HEK293 (cell line): ENCODE data around the gene HDHD2.

ENCODE experiments used
- CTCF ChIA-PET: fragments of 350-600 bp; formaldehyde crosslinking; extraction: SDS; loops from one replicate; lab custom pipeline; 2021; ENCODE audit warnings: antibody characterized with exemption; lab: Yijun Ruan, JAX
- POLR2A ChIA-PET: fragments of 300-600 bp; formaldehyde crosslinking; extraction: SDS; loops from one replicate; lab custom pipeline; 2020; ENCODE audit warnings: antibody characterized with exemption, inconsistent platforms; lab: Yijun Ruan, JAX
- H3K27ac ChIP-seq: fragments of 200-500 bp; sonication (Bioruptor generic); 2 replicates; pipeline ENCODE4 v1.5.1; 2014; ENCODE audit warnings: low read depth, low read length, control low read depth, inconsistent platforms; ENCODE audit errors: extremely low read depth
- H3K36me3 ChIP-seq, 2 experiments: fragments of 200-500 bp in 1 of 2; sonication (Bioruptor generic) in 1 of 2; 1 replicate in 1 of 2; 2 replicates in 1 of 2; pipeline ENCODE4 v1.5.1; 2014 to 2017; ENCODE audit warnings: inconsistent platforms in 2 of 2, low read length in 2 of 2; ENCODE audit not compliant: control insufficient read depth in 2 of 2, insufficient read depth in 1 of 2
- H3K4me1 ChIP-seq: fragments of 200-500 bp; sonication (Bioruptor generic); 2 replicates; pipeline ENCODE4 v1.5.1; 2014; ENCODE audit warnings: mild to moderate bottlenecking, low read length, inconsistent platforms; ENCODE audit not compliant: control insufficient read depth, insufficient read depth
- H3K4me3 ChIP-seq: 2 replicates; pipeline ENCODE4 v1.5.1; 2011; ENCODE audit warnings: low read depth, mild to moderate bottlenecking, control low read depth, low read length, moderate library complexity
- H3K9me3 ChIP-seq: fragments of 200-500 bp; sonication (Bioruptor generic); 2 replicates; pipeline ENCODE4 v1.5.1; 2014; ENCODE audit warnings: low read depth, low read length, inconsistent platforms; ENCODE audit not compliant: control insufficient read depth, insufficient read depth
- REPIN1 ChIP-seq: fragments of 450-650 bp; formaldehyde crosslinking; IDR thresholded peaks from 2 replicates; pipeline ENCODE4 v1.5.1; 2017; ENCODE audit warnings: missing biosample characterization, missing genetic modification characterization, low read depth
- ZBTB48 ChIP-seq: fragments of 450-650 bp; formaldehyde crosslinking; IDR thresholded peaks from 2 replicates; pipeline ENCODE4 v1.5.1; 2016; ENCODE audit warnings: missing biosample characterization, missing genetic modification characterization
- ZIC2 ChIP-seq: fragments of 450-650 bp; formaldehyde crosslinking; IDR thresholded peaks from 2 replicates; pipeline ENCODE4 v1.5.1; 2016; ENCODE audit warnings: missing biosample characterization, missing genetic modification characterization
- ZNF132 ChIP-seq: fragments of 450-650 bp; formaldehyde crosslinking; IDR thresholded peaks from 2 replicates; pipeline ENCODE4 v1.5.1; 2017; ENCODE audit warnings: missing biosample characterization, missing genetic modification characterization, borderline replicate concordance
- ZNF157 ChIP-seq: fragments of 450-650 bp; formaldehyde crosslinking; IDR thresholded peaks from 2 replicates; pipeline ENCODE4 v1.5.1; 2016; ENCODE audit warnings: missing biosample characterization, missing genetic modification characterization
- ZNF184 ChIP-seq: fragments of 450-650 bp; IDR thresholded peaks from 2 replicates; pipeline ENCODE4 v1.5.1; 2018; ENCODE audit warnings: missing biosample characterization, mild to moderate bottlenecking, missing genetic modification characterization
- ZNF221 ChIP-seq: fragments of 450-650 bp; formaldehyde crosslinking; IDR thresholded peaks from 2 replicates; pipeline ENCODE4 v1.5.1; 2017; ENCODE audit warnings: missing biosample characterization, missing genetic modification characterization, borderline replicate concordance
- ZNF248 ChIP-seq: fragments of 450-650 bp; formaldehyde crosslinking; IDR thresholded peaks from 2 replicates; pipeline ENCODE4 v1.5.1; 2017; ENCODE audit warnings: missing biosample characterization, missing genetic modification characterization
- ZNF266 ChIP-seq: fragments of 450-650 bp; formaldehyde crosslinking; IDR thresholded peaks from 2 replicates; pipeline ENCODE4 v1.5.1; 2016; ENCODE audit warnings: missing biosample characterization, missing genetic modification characterization, low read depth
- ZNF350 ChIP-seq: fragments of 450-650 bp; formaldehyde crosslinking; IDR thresholded peaks from 2 replicates; pipeline ENCODE4 v1.5.0; 2017; ENCODE audit warnings: missing biosample characterization, mild to moderate bottlenecking, missing genetic modification characterization
- ZNF48 ChIP-seq: fragments of 450-650 bp; formaldehyde crosslinking; IDR thresholded peaks from 2 replicates; pipeline ENCODE4 v1.5.1; 2016; ENCODE audit warnings: missing biosample characterization, missing genetic modification characterization
- ZNF544 ChIP-seq: fragments of 450-650 bp; formaldehyde crosslinking; IDR thresholded peaks from 2 replicates; pipeline ENCODE4 v1.5.0; 2017; ENCODE audit warnings: missing biosample characterization, missing genetic modification characterization
- ZNF558 ChIP-seq: fragments of 450-650 bp; formaldehyde crosslinking; IDR thresholded peaks from 2 replicates; pipeline ENCODE4 v1.5.1; 2016; ENCODE audit warnings: missing biosample characterization, missing genetic modification characterization
- ZNF596 ChIP-seq: fragments of 450-650 bp; IDR thresholded peaks from 2 replicates; pipeline ENCODE4 v1.5.0; 2018; ENCODE audit warnings: missing biosample characterization, mild to moderate bottlenecking, missing genetic modification characterization, moderate library complexity
- ZNF623 ChIP-seq: fragments of 450-650 bp; formaldehyde crosslinking; IDR thresholded peaks from 2 replicates; pipeline ENCODE4 v1.5.1; 2016; ENCODE audit warnings: missing biosample characterization, missing genetic modification characterization
- ZNF624 ChIP-seq: fragments of 450-650 bp; formaldehyde crosslinking; IDR thresholded peaks from 2 replicates; pipeline ENCODE4 v1.5.1; 2017; ENCODE audit warnings: missing biosample characterization, missing genetic modification characterization
- ZNF658 ChIP-seq: fragments of 450-650 bp; formaldehyde crosslinking; IDR thresholded peaks from 2 replicates; pipeline ENCODE4; 2016; ENCODE audit warnings: missing biosample characterization, missing genetic modification characterization
- ZNF664 ChIP-seq: fragments of 450-650 bp; formaldehyde crosslinking; IDR thresholded peaks from 2 replicates; pipeline ENCODE4 v1.5.1; 2016; ENCODE audit warnings: missing biosample characterization, missing genetic modification characterization
- ZNF791 ChIP-seq: fragments of 450-650 bp; formaldehyde crosslinking; IDR thresholded peaks from 2 replicates; pipeline ENCODE4 v1.5.1; 2016; ENCODE audit warnings: missing biosample characterization, missing genetic modification characterization
- ZSCAN23 ChIP-seq: fragments of 450-650 bp; formaldehyde crosslinking; IDR thresholded peaks from 2 replicates; pipeline ENCODE4 v1.5.1; 2016; ENCODE audit warnings: missing biosample characterization, missing genetic modification characterization
- TF ChIP-seq, protein P1 (sequence below): fragments of 450-650 bp; formaldehyde crosslinking; IDR thresholded peaks from 2 replicates; pipeline ENCODE4 v1.5.1; 2016; ENCODE audit warnings: missing biosample characterization, missing genetic modification characterization
- TF ChIP-seq, protein P2 (sequence below): fragments of 450-650 bp; formaldehyde crosslinking; IDR thresholded peaks from 2 replicates; pipeline ENCODE4 v1.5.1; 2016; ENCODE audit warnings: missing biosample characterization, missing genetic modification characterization

The HDHD2 gene

DNA sequence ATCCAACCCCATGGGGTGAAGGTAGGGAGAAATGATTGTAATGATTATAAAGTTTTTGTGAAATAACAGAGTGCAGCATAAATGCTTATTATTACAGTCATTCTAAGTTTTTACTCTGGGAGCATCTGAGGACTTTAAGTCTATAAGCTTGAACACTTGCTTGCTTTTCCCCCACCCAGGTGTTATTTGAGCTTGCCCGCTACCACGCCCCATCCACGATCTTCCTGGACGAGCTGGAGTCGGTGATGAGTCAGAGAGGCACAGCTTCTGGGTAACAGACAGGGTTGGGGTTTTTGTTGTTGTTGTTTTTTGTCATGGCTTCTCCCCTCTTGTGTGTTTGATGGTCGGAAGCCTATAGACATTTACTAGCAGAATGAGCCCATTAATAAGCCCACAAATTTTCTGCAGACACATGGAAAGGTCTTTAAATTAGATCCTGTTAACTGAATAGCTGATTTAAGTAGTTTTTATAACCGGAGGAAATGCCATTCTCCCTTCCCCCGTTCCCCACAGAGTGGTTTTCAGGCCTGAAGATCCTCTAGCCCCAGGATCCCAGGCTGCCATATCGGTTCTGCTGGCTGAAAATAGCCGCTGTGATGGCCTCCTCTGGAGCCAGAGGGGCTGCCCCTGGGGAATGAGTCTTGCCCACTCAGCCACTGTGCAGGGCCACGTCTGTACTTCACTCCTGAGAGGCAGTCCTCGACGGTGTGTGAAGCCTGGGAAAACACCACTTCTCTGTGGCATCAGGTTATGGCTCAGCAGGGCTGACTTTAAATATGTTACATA is 75.0 kb downstream of the HDHD2 start (continued):
- TF ChIP-seq, protein P1, sequence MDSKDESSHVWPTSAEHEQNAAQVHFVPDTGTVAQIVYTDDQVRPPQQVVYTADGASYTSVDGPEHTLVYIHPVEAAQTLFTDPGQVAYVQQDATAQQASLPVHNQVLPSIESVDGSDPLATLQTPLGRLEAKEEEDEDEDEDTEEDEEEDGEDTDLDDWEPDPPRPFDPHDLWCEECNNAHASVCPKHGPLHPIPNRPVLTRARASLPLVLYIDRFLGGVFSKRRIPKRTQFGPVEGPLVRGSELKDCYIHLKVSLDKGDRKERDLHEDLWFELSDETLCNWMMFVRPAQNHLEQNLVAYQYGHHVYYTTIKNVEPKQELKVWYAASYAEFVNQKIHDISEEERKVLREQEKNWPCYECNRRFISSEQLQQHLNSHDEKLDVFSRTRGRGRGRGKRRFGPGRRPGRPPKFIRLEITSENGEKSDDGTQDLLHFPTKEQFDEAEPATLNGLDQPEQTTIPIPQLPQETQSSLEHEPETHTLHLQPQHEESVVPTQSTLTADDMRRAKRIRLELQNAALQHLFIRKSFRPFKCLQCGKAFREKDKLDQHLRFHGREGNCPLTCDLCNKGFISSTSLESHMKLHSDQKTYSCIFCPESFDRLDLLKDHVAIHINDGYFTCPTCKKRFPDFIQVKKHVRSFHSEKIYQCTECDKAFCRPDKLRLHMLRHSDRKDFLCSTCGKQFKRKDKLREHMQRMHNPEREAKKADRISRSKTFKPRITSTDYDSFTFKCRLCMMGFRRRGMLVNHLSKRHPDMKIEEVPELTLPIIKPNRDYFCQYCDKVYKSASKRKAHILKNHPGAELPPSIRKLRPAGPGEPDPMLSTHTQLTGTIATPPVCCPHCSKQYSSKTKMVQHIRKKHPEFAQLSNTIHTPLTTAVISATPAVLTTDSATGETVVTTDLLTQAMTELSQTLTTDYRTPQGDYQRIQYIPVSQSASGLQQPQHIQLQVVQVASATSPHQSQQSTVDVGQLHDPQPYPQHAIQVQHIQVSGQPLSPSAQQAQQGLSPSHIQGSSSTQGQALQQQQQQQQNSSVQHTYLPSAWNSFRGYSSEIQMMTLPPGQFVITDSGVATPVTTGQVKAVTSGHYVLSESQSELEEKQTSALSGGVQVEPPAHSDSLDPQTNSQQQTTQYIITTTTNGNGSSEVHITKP (tag by site-specific recombination) = peak; percentile 92
- TF ChIP-seq ZNF664 (tag by site-specific recombination) = peak; percentile 95

DNA sequence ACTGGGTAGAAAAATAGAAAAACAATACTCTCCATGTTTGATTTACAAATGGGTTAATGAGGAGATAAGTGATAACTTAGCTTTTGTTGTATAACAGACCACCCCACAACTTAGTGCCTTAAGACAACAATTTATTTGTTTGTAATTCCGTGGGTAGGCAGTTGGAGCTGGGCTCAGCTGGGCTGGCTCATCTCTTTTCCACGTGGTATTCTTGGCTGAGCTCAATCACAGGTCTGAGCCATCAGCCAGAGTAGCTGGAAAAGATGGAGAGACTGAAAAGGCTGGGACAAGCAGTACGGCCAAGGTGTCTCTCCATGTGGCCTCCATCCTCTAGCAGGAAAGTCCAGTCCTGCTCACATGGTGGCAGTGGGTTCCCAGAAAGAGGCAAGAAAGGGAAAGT is 82.7 kb downstream of the HDHD2 start:
- CTCF ChIA-PET = interaction anchor here (0.6 to 1.9 kb wide), 4 partner anchors 75 to 815 kb away, joined by 3 to 5 read pairs (median 3); no protein-coding TSS in a partner anchor

DNA sequence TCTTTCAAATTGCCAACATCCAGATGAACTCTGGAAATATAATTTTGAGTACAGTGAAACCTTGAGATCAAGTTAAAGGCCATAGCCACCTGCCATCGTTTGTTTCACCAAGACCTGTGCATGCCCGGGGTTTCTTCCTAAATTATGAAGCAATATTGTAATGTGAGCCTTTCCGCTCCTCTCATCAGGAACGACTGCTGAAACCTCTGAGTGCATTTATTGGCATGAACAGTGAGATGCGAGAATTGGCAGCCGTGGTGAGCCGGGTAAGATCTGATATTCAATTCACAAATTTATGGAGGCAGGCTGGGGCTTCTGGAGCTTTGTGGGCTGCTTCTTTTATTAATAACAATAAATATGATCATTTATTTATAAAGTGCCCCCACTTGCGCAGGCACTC is 87.2 kb downstream of the HDHD2 start:
- Histone ChIP-seq H3K36me3 (no peaks in the 10 kb centered on the region), H3K4me3 (no peak overlapping the region), H3K4me1 (no peaks in the 10 kb centered on the region), H3K9me3 (no peaks in the 10 kb centered on the region)
- ChIA-PET CTCF (no interaction called here), POLR2A (no interaction called here)
- TF ChIP-seq ZBTB48 (tag by site-specific recombination) = no peak
- TF ChIP-seq ZNF596 = no peak
- no peak for TF ChIP-seq ZNF48
- no peak for TF ChIP-seq ZNF157 (tag by site-specific recombination)
- TF ChIP-seq, all 188 proteins: peak for 0
- H3K27ac ChIP-seq = no peak overlapping the region

More for the DNA sequence above, 82.7 kb downstream of the HDHD2 start:
- no peak overlapping the region for H3K27ac ChIP-seq
- H3K36me3 ChIP-seq = no peaks in the 10 kb centered on the region
- H3K4me1 ChIP-seq = no peaks in the 10 kb centered on the region
- no peaks in the 10 kb centered on the region for H3K9me3 ChIP-seq
- TF ChIP-seq REPIN1 = no peak
- no peak for TF ChIP-seq ZNF624
- no peak for TF ChIP-seq ZNF266 (tag by site-specific recombination)
- TF ChIP-seq ZNF791 (tag by site-specific recombination) = no peak
- no peak for TF ChIP-seq ZNF623
- no peak for TF ChIP-seq ZNF658
- no peak for TF ChIP-seq ZNF664 (tag by site-specific recombination)
- TF ChIP-seq ZNF221 (tag by site-specific recombination) = no peak
- no peak for TF ChIP-seq ZNF558 (tag by site-specific recombination)
- TF ChIP-seq, protein P2, sequence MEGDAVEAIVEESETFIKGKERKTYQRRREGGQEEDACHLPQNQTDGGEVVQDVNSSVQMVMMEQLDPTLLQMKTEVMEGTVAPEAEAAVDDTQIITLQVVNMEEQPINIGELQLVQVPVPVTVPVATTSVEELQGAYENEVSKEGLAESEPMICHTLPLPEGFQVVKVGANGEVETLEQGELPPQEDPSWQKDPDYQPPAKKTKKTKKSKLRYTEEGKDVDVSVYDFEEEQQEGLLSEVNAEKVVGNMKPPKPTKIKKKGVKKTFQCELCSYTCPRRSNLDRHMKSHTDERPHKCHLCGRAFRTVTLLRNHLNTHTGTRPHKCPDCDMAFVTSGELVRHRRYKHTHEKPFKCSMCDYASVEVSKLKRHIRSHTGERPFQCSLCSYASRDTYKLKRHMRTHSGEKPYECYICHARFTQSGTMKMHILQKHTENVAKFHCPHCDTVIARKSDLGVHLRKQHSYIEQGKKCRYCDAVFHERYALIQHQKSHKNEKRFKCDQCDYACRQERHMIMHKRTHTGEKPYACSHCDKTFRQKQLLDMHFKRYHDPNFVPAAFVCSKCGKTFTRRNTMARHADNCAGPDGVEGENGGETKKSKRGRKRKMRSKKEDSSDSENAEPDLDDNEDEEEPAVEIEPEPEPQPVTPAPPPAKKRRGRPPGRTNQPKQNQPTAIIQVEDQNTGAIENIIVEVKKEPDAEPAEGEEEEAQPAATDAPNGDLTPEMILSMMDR (tag by site-specific recombination) = no peak
- TF ChIP-seq ZNF544 (tag by site-specific recombination) = no peak
- no peak for TF ChIP-seq ZNF184 (tag by site-specific recombination)
- TF ChIP-seq ZNF248 (tag by site-specific recombination) = no peak
- TF ChIP-seq ZSCAN23 = no peak
- TF ChIP-seq ZIC2 (tag by site-specific recombination) = no peak
- TF ChIP-seq ZNF132 = no peak
- TF ChIP-seq ZNF350 = no peak
- TF ChIP-seq ZNF157 (tag by site-specific recombination) = no peak
- POLR2A ChIA-PET = no interaction called here
- H3K4me3 ChIP-seq = no peak overlapping the region
